ENCODE data around the gene BST2. TPM values are rescaled to one million over a fixed set of nuclear protein-coding genes. Genes with fewer than 3 reads are reported as not detected.
A peak's percentile ranks its signal among the peaks of the same experiment; 100 is the strongest.

The BST2 gene
- total and polyA plus RNA-seq, 9 of the 15 experiments (the other 6 are each of a cell fraction or from before 2014, with no cell fraction given), result 11.2 to 232 (median 151) TPM

DNA sequence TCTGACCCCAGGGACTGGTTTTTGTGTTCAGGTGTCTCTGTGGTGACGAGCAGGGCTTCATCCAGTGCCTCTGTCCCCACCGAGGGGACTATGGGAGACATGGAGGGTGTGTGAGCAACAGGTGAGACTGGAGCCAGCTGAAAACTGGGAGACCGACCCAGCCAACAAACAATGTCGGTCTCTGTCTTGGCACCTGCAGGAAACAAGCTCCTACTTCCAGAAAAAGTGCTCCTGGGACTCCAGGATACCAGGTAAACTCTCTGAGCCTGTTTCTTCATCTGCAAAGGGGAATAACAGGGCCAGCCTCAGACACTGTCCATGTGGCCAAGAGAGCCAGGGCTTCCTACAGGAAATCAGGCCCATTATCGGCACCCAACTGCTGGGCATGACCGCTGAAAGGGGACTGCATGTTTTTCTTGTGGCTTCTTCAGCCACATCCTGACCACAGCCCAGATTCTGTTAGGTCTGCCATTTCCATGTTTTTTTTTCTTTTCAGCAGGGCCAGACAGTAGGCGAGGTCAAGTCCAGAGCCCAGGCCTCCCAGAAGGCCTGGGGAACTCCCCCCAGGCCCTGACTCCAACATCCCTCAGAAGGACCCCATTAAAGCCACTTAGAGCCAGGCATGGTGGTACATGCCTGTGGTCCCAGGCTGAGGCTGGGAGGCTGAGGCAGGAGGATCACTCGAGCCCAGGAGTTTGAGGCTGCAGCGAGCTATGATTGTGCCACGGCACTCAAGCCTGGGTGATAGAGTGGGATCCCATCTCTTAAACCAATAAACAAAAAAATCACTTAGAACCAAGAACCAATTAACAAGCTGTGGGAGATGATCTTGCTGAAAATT is 836 bp upstream of the BST2 start (continued):
- TF ChIP-seq CHD4 (IDR thresholded peaks at IDR 0.05; ENCODE audit: insufficient read depth, insufficient replicate concordance, low read depth, low read length, poor library complexity, severe bottlenecking) (no peak), SUPT5H (IDR thresholded peaks at IDR 0.05) (no peak), ZNF766 (CRISPR knock-in tag; conservative IDR thresholded peaks at IDR 0.05) (no peak), UBTF (IDR thresholded peaks at IDR 0.05; ENCODE audit: borderline replicate concordance in 1 of 2, low read depth in 2 of 2, low read length in 2 of 2) (no peak), HDAC8 (tag; IDR thresholded peaks at IDR 0.05) (no peak), ZNF408 (CRISPR knock-in tag; IDR thresholded peaks at IDR 0.05; ENCODE audit: low read depth) (no peak), MECOM (CRISPR knock-in tag; IDR thresholded peaks at IDR 0.05) (no peak), MCM7 (IDR thresholded peaks at IDR 0.05) (no peak), CBX1 (IDR thresholded peaks at IDR 0.05; ENCODE audit: low read depth) (0 out of 2 replicates have a peak, but pooled peaks have one; percentile 12), STAT5A (IDR thresholded peaks at IDR 0.05; ENCODE audit: borderline replicate concordance, low read length) (no peak), ZNF668 (CRISPR knock-in tag; IDR thresholded peaks at IDR 0.05) (no peak), NFXL1 (CRISPR knock-in tag; IDR thresholded peaks at IDR 0.05) (no peak), TEAD2 (tag; IDR thresholded peaks at IDR 0.05) (no peak), ZNF77 (CRISPR knock-in tag; IDR thresholded peaks at IDR 0.05) (no peak), REST (IDR thresholded peaks at IDR 0.05; ENCODE audit: borderline replicate concordance) (no peak), REST (CRISPR knock-in tag; IDR thresholded peaks at IDR 0.05; ENCODE audit: low read depth) (no peak)
- TF ChIP-seq, protein P1, sequence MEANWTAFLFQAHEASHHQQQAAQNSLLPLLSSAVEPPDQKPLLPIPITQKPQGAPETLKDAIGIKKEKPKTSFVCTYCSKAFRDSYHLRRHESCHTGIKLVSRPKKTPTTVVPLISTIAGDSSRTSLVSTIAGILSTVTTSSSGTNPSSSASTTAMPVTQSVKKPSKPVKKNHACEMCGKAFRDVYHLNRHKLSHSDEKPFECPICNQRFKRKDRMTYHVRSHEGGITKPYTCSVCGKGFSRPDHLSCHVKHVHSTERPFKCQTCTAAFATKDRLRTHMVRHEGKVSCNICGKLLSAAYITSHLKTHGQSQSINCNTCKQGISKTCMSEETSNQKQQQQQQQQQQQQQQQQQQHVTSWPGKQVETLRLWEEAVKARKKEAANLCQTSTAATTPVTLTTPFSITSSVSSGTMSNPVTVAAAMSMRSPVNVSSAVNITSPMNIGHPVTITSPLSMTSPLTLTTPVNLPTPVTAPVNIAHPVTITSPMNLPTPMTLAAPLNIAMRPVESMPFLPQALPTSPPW (CRISPR knock-in tag; IDR thresholded peaks at IDR 0.05), result no peak
